Measurements from ENCODE around the gene OGDH. TPM values are rescaled to one million over a fixed set of nuclear protein-coding genes. Genes with fewer than 3 reads are reported as not detected.

Gene OGDH
- total and polyA plus RNA-seq, 4 donors: 39.0 to 142 (median 59.9) TPM

DNA sequence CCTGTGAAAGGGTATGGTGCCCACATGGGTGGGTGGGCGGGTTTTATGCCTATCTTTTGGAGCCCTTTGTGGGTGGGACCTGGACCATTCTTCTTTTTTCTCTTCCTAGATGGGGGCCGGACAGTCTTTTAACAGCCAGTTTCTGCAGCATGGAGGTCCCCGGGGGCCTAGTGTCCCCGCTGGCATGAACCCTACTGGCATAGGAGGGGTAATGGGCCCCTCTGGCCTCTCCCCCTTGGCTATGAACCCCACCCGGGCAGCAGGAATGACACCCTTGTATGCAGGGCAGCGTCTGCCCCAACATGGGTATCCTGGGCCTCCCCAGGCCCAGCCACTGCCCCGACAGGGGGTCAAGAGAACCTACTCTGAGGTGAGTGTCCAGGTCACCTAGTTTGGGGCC is 151.3 kb downstream of the OGDH start:
- Histone ChIP-seq H3K27me3 (ENCODE audit: control insufficient read depth in 3 of 3, insufficient read depth in 3 of 3, low read length in 2 of 3) (no peaks in the 10 kb centered on the region), H3K4me3 (no peak overlapping the region), H3K9ac (ENCODE audit: insufficient read depth in 1 of 2, low read length in 2 of 2) (no peak overlapping the region), H3K4me1 (ENCODE audit: control insufficient read depth in 5 of 5, insufficient read depth in 5 of 5, low read length in 5 of 5) (peaks cover 4 to 28% (median 24%) of the 10 kb centered on the region in 5 donors), H3K9me3 (ENCODE audit: control insufficient read depth in 4 of 4, insufficient read depth in 3 of 4, low read length in 3 of 4) (no peaks in the 10 kb centered on the region), H3K27ac (ENCODE audit: low read depth in 1 of 2, low read length in 1 of 2) (no peak overlapping the region), H3K36me3 (ENCODE audit: control insufficient read depth in 4 of 4, insufficient read depth in 4 of 4, low read length in 4 of 4) (peaks cover 3 to 46% (median 5%) of the 10 kb centered on the region in 4 donors)
- no peak for ATAC-seq (ENCODE audit: insufficient read depth, low FRiP score)
- 94 to 95% methylated on average over 7 of the region's 7 CpGs for WGBS, 2 donors
- DNase-seq: no peak
- TF ChIP-seq, protein P1, sequence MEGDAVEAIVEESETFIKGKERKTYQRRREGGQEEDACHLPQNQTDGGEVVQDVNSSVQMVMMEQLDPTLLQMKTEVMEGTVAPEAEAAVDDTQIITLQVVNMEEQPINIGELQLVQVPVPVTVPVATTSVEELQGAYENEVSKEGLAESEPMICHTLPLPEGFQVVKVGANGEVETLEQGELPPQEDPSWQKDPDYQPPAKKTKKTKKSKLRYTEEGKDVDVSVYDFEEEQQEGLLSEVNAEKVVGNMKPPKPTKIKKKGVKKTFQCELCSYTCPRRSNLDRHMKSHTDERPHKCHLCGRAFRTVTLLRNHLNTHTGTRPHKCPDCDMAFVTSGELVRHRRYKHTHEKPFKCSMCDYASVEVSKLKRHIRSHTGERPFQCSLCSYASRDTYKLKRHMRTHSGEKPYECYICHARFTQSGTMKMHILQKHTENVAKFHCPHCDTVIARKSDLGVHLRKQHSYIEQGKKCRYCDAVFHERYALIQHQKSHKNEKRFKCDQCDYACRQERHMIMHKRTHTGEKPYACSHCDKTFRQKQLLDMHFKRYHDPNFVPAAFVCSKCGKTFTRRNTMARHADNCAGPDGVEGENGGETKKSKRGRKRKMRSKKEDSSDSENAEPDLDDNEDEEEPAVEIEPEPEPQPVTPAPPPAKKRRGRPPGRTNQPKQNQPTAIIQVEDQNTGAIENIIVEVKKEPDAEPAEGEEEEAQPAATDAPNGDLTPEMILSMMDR (IDR thresholded peaks at IDR 0.05; ENCODE audit: control extremely low read depth, extremely low read depth): no peak

Other genes starting within 250 kb of the OGDH start
- 10 to 100 TPM; 78.0 to 91.0 TPM for gene NUDCD3, start 116.0 kb upstream of the OGDH start, total RNA-seq
- gene NUDCD3, start 116.0 kb upstream of the OGDH start, polyA plus RNA-seq: 10 to 100 TPM; 24.8 to 26.8 TPM
- under 1 TPM; 0.03 to 0.48 TPM for gene NPC1L1, start 65.3 kb upstream of the OGDH start, total RNA-seq
- under 1 TPM; 0.01 to 0.02 TPM for gene NPC1L1, start 65.3 kb upstream of the OGDH start, polyA plus RNA-seq
- gene DDX56, start 32.7 kb upstream of the OGDH start, total RNA-seq: 10 to 100 TPM; 49.8 to 67.5 TPM
- gene DDX56, start 32.7 kb upstream of the OGDH start, polyA plus RNA-seq: 10 to 100 TPM; 45.9 to 66.5 TPM
- 100 to 1,000 TPM in 1 of 2 donors, 10 to 100 TPM in 1; 81.0 to 106 TPM for gene TMED4, start 24.4 kb upstream of the OGDH start, total RNA-seq
- gene TMED4, start 24.4 kb upstream of the OGDH start, polyA plus RNA-seq: 10 to 100 TPM; 46.4 to 52.5 TPM
- gene ZMIZ2, start 142.2 kb downstream of the OGDH start, total RNA-seq: 100 to 1,000 TPM in 1 of 2 donors, 10 to 100 TPM in 1; 26.2 to 103 TPM
- 10 to 100 TPM; 49.0 to 58.5 TPM for gene ZMIZ2, start 142.2 kb downstream of the OGDH start, polyA plus RNA-seq
- 1,000 to 10,000 TPM; 1,416 to 1,610 TPM for gene PPIA, start 190.1 kb downstream of the OGDH start, total RNA-seq
- gene PPIA, start 190.1 kb downstream of the OGDH start, polyA plus RNA-seq: 1,000 to 10,000 TPM; 3,319 to 5,113 TPM
- 100 to 1,000 TPM; 106 to 202 TPM for gene H2AZ2, start 241.5 kb downstream of the OGDH start, total RNA-seq
- gene H2AZ2, start 241.5 kb downstream of the OGDH start, polyA plus RNA-seq: 100 to 1,000 TPM in 1 of 2 donors, 10 to 100 TPM in 1; 81.0 to 117 TPM